A549 (cell line): ENCODE data around the gene PIP4K2A. TPM values are rescaled to one million over a fixed set of nuclear protein-coding genes. Genes with fewer than 3 reads are reported as not detected.

Experiments
- ATAC-seq, 2 experiments: fragments of 200-7000 bp in 1 of 2; fragments of >200 bp in 1 of 2; cut with Nextera tagmentation in 1 of 2; cut with Tn5 transposase in 1 of 2; 3 replicates each; pipeline versions ENCODE4 v1.8.0 to v1.9.1; 2018 to 2020; ENCODE audit warnings: mild to moderate bottlenecking in 1 of 2, moderate library complexity in 1 of 2
- CTCF ChIA-PET: fragments of 300-600 bp; sonication (Branson Sonifier 250); formaldehyde crosslinking; extraction: SDS; loops from one replicate; lab custom pipeline; 2021; ENCODE audit warnings: antibody characterized with exemption, inconsistent platforms; lab: Yijun Ruan, JAX
- POLR2A ChIA-PET: fragments of 350-600 bp; formaldehyde crosslinking; extraction: SDS; loops from one replicate; lab custom pipeline; 2021; ENCODE audit warnings: antibody characterized with exemption, inconsistent platforms; lab: Yijun Ruan, JAX
- DNase-seq, 2 experiments: peaks; one replicate each; pipeline versions ENCODE4 v3.0.0 to v3.0.0-alpha.2; 2011 to 2016; ENCODE audit warnings: low read depth in 1 of 2, low spot score in 1 of 2
- FAIRE-seq: peaks from 2 replicates; lab custom pipeline; 2011; peaks lifted over from hg19 to GRCh38; lab: Jason Lieb, UNC
- H3K27ac ChIP-seq, 2 experiments: fragments of >200 bp; sonication (Bioruptor Twin); formaldehyde crosslinking; 3 replicates each; pipeline ENCODE4 v1.5.1; 2016 to 2017
- H3K4me1 ChIP-seq: fragments of >200 bp; sonication (Bioruptor Twin); formaldehyde crosslinking; 3 replicates; pipeline ENCODE4 v1.6.1; 2016
- H3K4me2 ChIP-seq: fragments of >200 bp; sonication (Bioruptor Twin); formaldehyde crosslinking; 3 replicates; pipeline ENCODE4 v1.6.1; 2016
- H3K4me3 ChIP-seq: fragments of >200 bp; sonication (Bioruptor Twin); formaldehyde crosslinking; 3 replicates; pipeline ENCODE4 v1.5.1; 2016
- H3K9me3 ChIP-seq: fragments of >200 bp; sonication (Bioruptor Twin); formaldehyde crosslinking; 3 replicates; pipeline ENCODE4 v1.6.1; 2016
- CBX8 ChIP-seq: fragments of 200-600 bp; sonication (generic); IDR thresholded peaks from 2 replicates; pipeline ENCODE4 v1.6.1; 2016
- CEBPB ChIP-seq, 2 experiments: fragments of >200 bp in 1 of 2; sonication (Bioruptor Twin) in 1 of 2; formaldehyde crosslinking in 1 of 2; IDR thresholded peaks; 2 replicates each; pipeline ENCODE4 v1.6.1; 2012 to 2016
- FOXS1 ChIP-seq: fragments of 250-450 bp; sonication (Bioruptor Pico); IDR thresholded peaks from 2 replicates; pipeline ENCODE4 v1.5.0; 2020; ENCODE audit warnings: mild to moderate bottlenecking, moderate library complexity
- GATA3 ChIP-seq: IDR thresholded peaks from 2 replicates; pipeline ENCODE4 v1.6.1; 2012; ENCODE audit warnings: borderline replicate concordance
- HDAC2 ChIP-seq: fragments of 200-600 bp; sonication (generic); IDR thresholded peaks from 2 replicates; pipeline ENCODE4 v1.6.1; 2016
- HEYL ChIP-seq: fragments of 250-450 bp; sonication (Bioruptor Pico); IDR thresholded peaks from 2 replicates; pipeline ENCODE4 v1.8.0; 2021; ENCODE audit warnings: mild to moderate bottlenecking, moderate library complexity
- JUNB ChIP-seq: fragments of >200 bp; sonication (Bioruptor Twin); formaldehyde crosslinking; IDR thresholded peaks from 2 replicates; pipeline ENCODE4 v1.6.1; 2016
- KDM1A ChIP-seq: fragments of 200-600 bp; sonication (generic); IDR thresholded peaks from 2 replicates; pipeline ENCODE4 v1.6.1; 2016; ENCODE audit warnings: low read depth, mild to moderate bottlenecking
- MAFK ChIP-seq: fragments of 450-650 bp; IDR thresholded peaks from 2 replicates; pipeline ENCODE4 v1.6.1; 2014; ENCODE audit not compliant: partially characterized antibody
- MAZ ChIP-seq: fragments of 150-350 bp; IDR thresholded peaks from 2 replicates; pipeline ENCODE4 v1.6.1; 2014; ENCODE audit warnings: antibody characterized with exemption, low read depth, low read length, borderline replicate concordance
- NFE2L2 ChIP-seq: fragments of 150-350 bp; conservative IDR thresholded peaks from 2 replicates; pipeline ENCODE4 v1.6.1; 2014; ENCODE audit warnings: low read length
- NR3C1 ChIP-seq: fragments of >200 bp; sonication (Bioruptor Twin); formaldehyde crosslinking; IDR thresholded peaks from 3 replicates; pipeline ENCODE4 v1.6.1; 2017
- PHF8 ChIP-seq: fragments of 200-600 bp; sonication (generic); IDR thresholded peaks from 2 replicates; pipeline ENCODE4 v1.6.1; 2016; ENCODE audit warnings: low read depth, mild to moderate bottlenecking, antibody characterized with exemption, moderate library complexity, borderline replicate concordance
- RAD21 ChIP-seq, 2 experiments: fragments of >200 bp in 1 of 2; sonication (Bioruptor Twin) in 1 of 2; formaldehyde crosslinking in 1 of 2; IDR thresholded peaks in 1 of 2; conservative IDR thresholded peaks in 1 of 2; 2 replicates in 1 of 2; 3 replicates in 1 of 2; pipeline ENCODE4 v1.6.1; 2012 to 2018; ENCODE audit warnings: inconsistent platforms in 1 of 2
- RCOR1 ChIP-seq: fragments of 150-350 bp; IDR thresholded peaks from 2 replicates; pipeline ENCODE4 v1.6.1; 2014; ENCODE audit warnings: antibody characterized with exemption, low read length, low read depth
- SMC3 ChIP-seq: fragments of >200 bp; sonication (Bioruptor Twin); formaldehyde crosslinking; IDR thresholded peaks from 3 replicates; pipeline ENCODE4 v1.6.1; 2018; ENCODE audit warnings: inconsistent platforms
- ZSCAN20 ChIP-seq: fragments of 250-450 bp; sonication (Bioruptor Pico); IDR thresholded peaks from 2 replicates; pipeline ENCODE4 v1.8.0; 2022; ENCODE audit warnings: mild to moderate bottlenecking, moderate library complexity
- WGBS: methylation state at CpG from one replicate; pipeline ENCODE4 v1.1.6; 2017; ENCODE audit errors: missing lambda C conversion rate; 5-methylcytosine and 5-hydroxymethylcytosine counted together
- polyA plus RNA-seq, 4 experiments: library from polyadenylated mRNA; depleted of rRNA in 3 of 4; stranded (reverse); fragments of >200 nt; fragmentation: RNase III in 1 of 4; extraction: RNeasy Plus Mini Kit Qiagen cat#74134 plus additional on column Dnase treatment in 1 of 4; gene quantifications; 2 replicates in 3 of 4; 3 replicates in 1 of 4; pipeline ENCODE4 v1.2.3, GENCODE V29; 2011 to 2017
- TF ChIP-seq, protein P1 (sequence below): fragments of 250-450 bp; sonication (Bioruptor Pico); IDR thresholded peaks from 2 replicates; pipeline ENCODE4 v1.5.0; 2020; ENCODE audit warnings: low read depth, mild to moderate bottlenecking, moderate library complexity
- TF ChIP-seq, protein P2 (sequence below): fragments of >200 bp; sonication (Bioruptor Twin); formaldehyde crosslinking; IDR thresholded peaks from 3 replicates; pipeline ENCODE4 v1.5.1; 2016
- TF ChIP-seq, protein P3 (sequence below): fragments of >200 bp; sonication (Bioruptor Twin); formaldehyde crosslinking; IDR thresholded peaks from 3 replicates; pipeline ENCODE4 v1.6.1; 2016

PIP4K2A gene
- polyA plus RNA-seq, 2 of the 4 experiments (the other 2 are of a cell fraction) = 23.1 to 24.0 TPM

DNA sequence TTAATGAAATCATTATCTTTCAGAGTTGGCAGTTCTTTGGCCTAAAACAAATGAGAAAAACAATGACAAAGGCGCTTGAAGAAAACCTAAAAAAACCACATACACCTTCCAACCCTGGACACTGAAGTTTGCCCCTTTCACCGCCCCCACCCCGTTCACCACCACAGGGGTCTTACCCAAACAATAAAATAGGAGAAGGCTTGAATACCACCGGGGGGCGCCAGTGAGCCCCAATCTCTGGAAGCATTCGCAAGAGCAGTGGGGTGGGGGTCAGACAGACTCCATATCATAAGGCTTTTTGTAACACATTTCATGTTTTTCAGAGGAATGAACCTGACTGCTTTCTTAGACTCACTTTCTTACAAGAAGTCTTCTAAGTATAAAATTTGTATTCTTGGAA, 163.6 kb downstream of the PIP4K2A start:
- no peak for FAIRE-seq

DNA sequence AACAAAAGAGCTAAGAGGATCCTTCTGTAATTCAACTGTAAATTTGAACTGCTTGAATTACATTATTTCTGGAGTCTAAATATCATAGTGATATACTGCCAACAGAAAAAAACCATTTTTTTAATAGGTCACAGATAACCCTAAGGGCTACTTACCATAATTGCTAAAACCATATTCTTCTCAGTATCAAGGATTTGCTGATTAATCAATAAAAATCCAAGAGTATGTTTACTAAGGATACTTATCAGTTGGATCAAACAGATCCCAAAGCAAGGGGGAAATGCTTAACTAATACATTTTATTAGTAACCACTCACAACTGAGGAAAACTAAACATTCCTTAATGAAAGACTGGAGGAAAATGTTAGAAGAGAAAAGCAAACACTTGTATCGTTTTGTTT, 166.0 kb downstream of the PIP4K2A start:
- TF ChIP-seq CBX8 (no peak), PHF8 (no peak), NR3C1 (no peak), MAFK (peak; percentile 83), HDAC2 (no peak), GATA3 (no peak), HEYL (CRISPR knock-in tag) (no peak)
- TF ChIP-seq, protein P1, sequence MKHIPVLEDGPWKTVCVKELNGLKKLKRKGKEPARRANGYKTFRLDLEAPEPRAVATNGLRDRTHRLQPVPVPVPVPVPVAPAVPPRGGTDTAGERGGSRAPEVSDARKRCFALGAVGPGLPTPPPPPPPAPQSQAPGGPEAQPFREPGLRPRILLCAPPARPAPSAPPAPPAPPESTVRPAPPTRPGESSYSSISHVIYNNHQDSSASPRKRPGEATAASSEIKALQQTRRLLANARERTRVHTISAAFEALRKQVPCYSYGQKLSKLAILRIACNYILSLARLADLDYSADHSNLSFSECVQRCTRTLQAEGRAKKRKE = no peak
- POLR2A ChIA-PET = no interaction called here
- CTCF ChIA-PET = no interaction called here
- Histone ChIP-seq H3K27ac (no peak overlapping the region), H3K4me1 (no peaks in the 10 kb centered on the region), H3K9me3 (no peaks in the 10 kb centered on the region), H3K4me3 (no peak overlapping the region), H3K4me2 (no peak overlapping the region)
- no peak for FAIRE-seq
- WGBS = 62% methylated on average over 1 of the region's 1 CpG
- ATAC-seq = no peak
- no peak for DNase-seq

More for the DNA sequence above, 163.6 kb downstream of the PIP4K2A start:
- no peak overlapping the region for H3K4me3 ChIP-seq
- no peaks in the 10 kb centered on the region for H3K4me1 ChIP-seq
- WGBS = 50% methylated on average over 6 of the region's 6 CpGs
- peak in 1 of 2 experiments; percentile 54; a peak in 2 of 6 replicates for ATAC-seq
- CTCF ChIA-PET = interaction anchor here (0.7 to 1.1 kb wide), 4 partner anchors 9 to 50 kb away, joined by 3 read pairs; no protein-coding TSS in a partner anchor
- POLR2A ChIA-PET = no interaction called here
- H3K4me2 ChIP-seq = no peak overlapping the region
- no peak overlapping the region for H3K27ac ChIP-seq
- no peak for TF ChIP-seq MAFK
- peak; percentile 69 for TF ChIP-seq SMC3
- TF ChIP-seq RAD21 (conservative IDR thresholded peaks at IDR 0.05 in 1 of 2, IDR thresholded peaks at IDR 0.05 in 1 of 2) = peak; percentile 41 to 47
- TF ChIP-seq, protein P2, sequence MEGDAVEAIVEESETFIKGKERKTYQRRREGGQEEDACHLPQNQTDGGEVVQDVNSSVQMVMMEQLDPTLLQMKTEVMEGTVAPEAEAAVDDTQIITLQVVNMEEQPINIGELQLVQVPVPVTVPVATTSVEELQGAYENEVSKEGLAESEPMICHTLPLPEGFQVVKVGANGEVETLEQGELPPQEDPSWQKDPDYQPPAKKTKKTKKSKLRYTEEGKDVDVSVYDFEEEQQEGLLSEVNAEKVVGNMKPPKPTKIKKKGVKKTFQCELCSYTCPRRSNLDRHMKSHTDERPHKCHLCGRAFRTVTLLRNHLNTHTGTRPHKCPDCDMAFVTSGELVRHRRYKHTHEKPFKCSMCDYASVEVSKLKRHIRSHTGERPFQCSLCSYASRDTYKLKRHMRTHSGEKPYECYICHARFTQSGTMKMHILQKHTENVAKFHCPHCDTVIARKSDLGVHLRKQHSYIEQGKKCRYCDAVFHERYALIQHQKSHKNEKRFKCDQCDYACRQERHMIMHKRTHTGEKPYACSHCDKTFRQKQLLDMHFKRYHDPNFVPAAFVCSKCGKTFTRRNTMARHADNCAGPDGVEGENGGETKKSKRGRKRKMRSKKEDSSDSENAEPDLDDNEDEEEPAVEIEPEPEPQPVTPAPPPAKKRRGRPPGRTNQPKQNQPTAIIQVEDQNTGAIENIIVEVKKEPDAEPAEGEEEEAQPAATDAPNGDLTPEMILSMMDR = peak; percentile 52
- TF ChIP-seq, all 56 proteins: peak for 3
- H3K9me3 ChIP-seq = no peaks in the 10 kb centered on the region
- DNase-seq = peak; percentile 9 to 41

DNA sequence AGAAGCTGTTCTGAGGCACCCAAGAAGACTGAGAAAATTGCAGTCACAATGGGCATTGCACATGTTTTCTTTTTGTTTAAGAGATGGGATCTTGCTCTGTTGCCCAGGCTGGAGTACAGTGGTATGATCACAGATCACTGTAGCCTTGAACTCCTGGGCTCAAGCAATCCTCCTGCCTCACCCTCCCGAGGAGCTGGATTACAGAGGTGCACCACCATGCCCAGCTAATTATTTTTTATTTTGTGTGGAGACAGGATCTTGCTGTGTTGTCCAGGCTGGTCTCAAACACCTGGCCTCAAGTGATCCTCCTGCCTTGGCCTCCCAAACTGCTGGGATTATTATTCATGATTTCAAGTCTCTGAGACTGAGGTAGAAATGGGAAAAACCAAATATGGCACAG, 168.7 kb downstream of the PIP4K2A start:
- 89% methylated on average over 1 of the region's 1 CpG for WGBS
- ATAC-seq = no peak
- CTCF ChIA-PET = interaction anchor here (1.0 to 1.8 kb wide), 2 partner anchors 9 to 444 kb away, joined by 3 to 7 read pairs; no protein-coding TSS in a partner anchor

More for the DNA sequence above, 168.7 kb downstream of the PIP4K2A start:
- Histone ChIP-seq H3K4me3 (no peak overlapping the region), H3K27ac (no peak overlapping the region), H3K4me1 (no peaks in the 10 kb centered on the region), H3K4me2 (no peak overlapping the region), H3K9me3 (no peaks in the 10 kb centered on the region)
- FAIRE-seq (no peak), DNase-seq (no peak)
- POLR2A ChIA-PET = no interaction called here
- TF ChIP-seq NFE2L2 = no peak
- no peak for TF ChIP-seq KDM1A
- TF ChIP-seq CBX8 = no peak
- TF ChIP-seq JUNB = no peak
- TF ChIP-seq SMC3 = no peak
- TF ChIP-seq CEBPB (IDR thresholded peaks at IDR 0.05) = no peak
- TF ChIP-seq, protein P3, sequence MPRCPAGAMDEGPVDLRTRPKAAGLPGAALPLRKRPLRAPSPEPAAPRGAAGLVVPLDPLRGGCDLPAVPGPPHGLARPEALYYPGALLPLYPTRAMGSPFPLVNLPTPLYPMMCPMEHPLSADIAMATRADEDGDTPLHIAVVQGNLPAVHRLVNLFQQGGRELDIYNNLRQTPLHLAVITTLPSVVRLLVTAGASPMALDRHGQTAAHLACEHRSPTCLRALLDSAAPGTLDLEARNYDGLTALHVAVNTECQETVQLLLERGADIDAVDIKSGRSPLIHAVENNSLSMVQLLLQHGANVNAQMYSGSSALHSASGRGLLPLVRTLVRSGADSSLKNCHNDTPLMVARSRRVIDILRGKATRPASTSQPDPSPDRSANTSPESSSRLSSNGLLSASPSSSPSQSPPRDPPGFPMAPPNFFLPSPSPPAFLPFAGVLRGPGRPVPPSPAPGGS = no peak
- TF ChIP-seq, protein P1 = no peak
- no peak for TF ChIP-seq ZSCAN20 (CRISPR knock-in tag)
- TF ChIP-seq MAZ = no peak
- TF ChIP-seq RCOR1 = no peak
- no peak for TF ChIP-seq RAD21 (conservative IDR thresholded peaks at IDR 0.05 in 1 of 2, IDR thresholded peaks at IDR 0.05 in 1 of 2)
- no peak for TF ChIP-seq FOXS1 (CRISPR knock-in tag)
- no peak for TF ChIP-seq HEYL (CRISPR knock-in tag)
